Spinal cord (tissue), 10 donors: ENCODE data around the gene KCNH1. TPM values are rescaled to one million over a fixed set of nuclear protein-coding genes. Genes with fewer than 3 reads are reported as not detected.
"Not testable (repeated sequence)": the region's sequence is repeated elsewhere in the genome, so short reads cannot be mapped to it uniquely, and the experiment has no call there.

ENCODE experiments used
- DNase-seq, 6 donors: peaks; one replicate each; pipeline versions ENCODE4 v3.0.0 to v3.0.0-alpha.2; 2013 to 2015; ENCODE audit warnings: low spot score in 6 of 6, low read depth in 4 of 6
- H3K27ac ChIP-seq: one replicate; pipeline ENCODE4 v1.5.1; 2013; ENCODE audit warnings: low read depth, low read length, control low read depth
- H3K27me3 ChIP-seq: one replicate; pipeline ENCODE4 v1.6.1; 2013; ENCODE audit warnings: low read length; ENCODE audit not compliant: control insufficient read depth, insufficient read depth
- H3K36me3 ChIP-seq: one replicate; pipeline ENCODE4 v1.6.1; 2013; ENCODE audit warnings: low read length; ENCODE audit not compliant: control insufficient read depth, insufficient read depth
- H3K4me1 ChIP-seq: one replicate; pipeline ENCODE4 v1.6.1; 2013; ENCODE audit warnings: low read length; ENCODE audit not compliant: control insufficient read depth, insufficient read depth
- H3K4me3 ChIP-seq: one replicate; pipeline ENCODE4 v1.5.1; 2013; ENCODE audit warnings: low read depth, low read length, control low read depth
- H3K9me3 ChIP-seq: one replicate; pipeline ENCODE4 v1.6.1; 2013; ENCODE audit warnings: low read length; ENCODE audit not compliant: control insufficient read depth, insufficient read depth
- WGBS: methylation state at CpG from one replicate; pipeline ENCODE4 v1.1.5; 2013; ENCODE audit warnings: missing lambda C conversion rate; ENCODE audit not compliant: insufficient coverage; 5-methylcytosine and 5-hydroxymethylcytosine counted together
- polyA plus RNA-seq, 2 donors: library from polyadenylated mRNA; unstranded; fragments of 120-200 nt; gene quantifications; one replicate each; pipeline ENCODE4 v1.2.1, GENCODE V29; 2013; ENCODE audit not compliant: insufficient read length in 2 of 2
- total RNA-seq, 2 donors: library from RNA; depleted of rRNA in 1 of 2; stranded (reverse); fragments of 120-200 nt in 1 of 2; fragments of >200 nt in 1 of 2; gene quantifications; one replicate each; pipeline versions ENCODE4 v1.2.3 to v1.2.4, GENCODE V29; 2013 to 2014
- donor health status: healthy.

Gene KCNH1
- total and polyA plus RNA-seq, 4 donors = 2.6 to 8.6 (median 3.8) TPM

- no peak for DNase-seq
- no peaks in the 10 kb centered on the region for H3K9me3 ChIP-seq
- no peaks in the 10 kb centered on the region for H3K4me1 ChIP-seq
- no peaks in the 10 kb centered on the region for H3K36me3 ChIP-seq
- WGBS = no CpG with 5 or more reads among the region's 1 CpG
- H3K4me3 ChIP-seq = no peak overlapping the region
- H3K27ac ChIP-seq = no peak overlapping the region
- H3K27me3 ChIP-seq = no peaks in the 10 kb centered on the region
Measured at GRCh38 chr1:211019266-211019665, 114.7 kb downstream of the KCNH1 start.

GRCh38 chr1:211018690-211019089, 115.3 kb downstream of the KCNH1 start:
- Histone ChIP-seq H3K9me3 (no peaks in the 10 kb centered on the region), H3K4me1 (no peaks in the 10 kb centered on the region), H3K36me3 (no peaks in the 10 kb centered on the region), H3K4me3 (no peak overlapping the region), H3K27ac (no peak overlapping the region), H3K27me3 (no peaks in the 10 kb centered on the region)
- DNase-seq = no peak
- 92% methylated on average over 2 of the region's 5 CpGs for WGBS

- no peaks in the 10 kb centered on the region for H3K9me3 ChIP-seq
- no peak for DNase-seq
- 66% methylated on average over 5 of the region's 6 CpGs for WGBS
- H3K4me3 ChIP-seq = no peak overlapping the region
- no peaks in the 10 kb centered on the region for H3K4me1 ChIP-seq
- no peaks in the 10 kb centered on the region for H3K27me3 ChIP-seq
- H3K27ac ChIP-seq = no peak overlapping the region
- no peaks in the 10 kb centered on the region for H3K36me3 ChIP-seq
Measured at GRCh38 chr1:211017075-211017718, 116.8 kb downstream of the KCNH1 start.

- 52% methylated on average over 7 of the region's 7 CpGs for WGBS
- no peak overlapping the region for H3K27ac ChIP-seq
- no peak overlapping the region for H3K4me3 ChIP-seq
- H3K9me3 ChIP-seq = no peaks in the 10 kb centered on the region
- no peaks in the 10 kb centered on the region for H3K36me3 ChIP-seq
- no peaks in the 10 kb centered on the region for H3K4me1 ChIP-seq
- DNase-seq = no peak
- H3K27me3 ChIP-seq = no peaks in the 10 kb centered on the region
Measured at GRCh38 chr1:211014275-211014674, 119.7 kb downstream of the KCNH1 start.

GRCh38 chr1:211013346-211014240, 120.4 kb downstream of the KCNH1 start:
- no peak overlapping the region for H3K27ac ChIP-seq
- no peaks in the 10 kb centered on the region for H3K4me1 ChIP-seq
- H3K9me3 ChIP-seq = no peaks in the 10 kb centered on the region
- no peak overlapping the region for H3K4me3 ChIP-seq
- WGBS = 64% methylated on average over 6 of the region's 7 CpGs
- no peaks in the 10 kb centered on the region for H3K36me3 ChIP-seq
- no peaks in the 10 kb centered on the region for H3K27me3 ChIP-seq
- peak in 1 of 6 donors; percentile 14 for DNase-seq

GRCh38 chr1:211011128-211011527, 122.8 kb downstream of the KCNH1 start:
- not testable (repeated sequence) for H3K4me1 ChIP-seq, H3K27me3 ChIP-seq, H3K9me3 ChIP-seq, DNase-seq, H3K27ac ChIP-seq, H3K36me3 ChIP-seq, H3K4me3 ChIP-seq
- no CpG with 5 or more reads among the region's 1 CpG for WGBS

- H3K4me1 ChIP-seq = no peaks in the 10 kb centered on the region
- no peaks in the 10 kb centered on the region for H3K27me3 ChIP-seq
- no peak for DNase-seq
- H3K36me3 ChIP-seq = no peaks in the 10 kb centered on the region
- H3K4me3 ChIP-seq = no peak overlapping the region
- H3K27ac ChIP-seq = no peak overlapping the region
- H3K9me3 ChIP-seq = no peaks in the 10 kb centered on the region
- 100% methylated on average over 1 of the region's 5 CpGs for WGBS
Measured at GRCh38 chr1:211009944-211010343, 124.0 kb downstream of the KCNH1 start.

GRCh38 chr1:211007830-211008229, 126.1 kb downstream of the KCNH1 start:
- H3K4me3 ChIP-seq = no peak overlapping the region
- no peaks in the 10 kb centered on the region for H3K27me3 ChIP-seq
- no peak for DNase-seq
- no peaks in the 10 kb centered on the region for H3K4me1 ChIP-seq
- no peaks in the 10 kb centered on the region for H3K36me3 ChIP-seq
- WGBS = no CpG with 5 or more reads among the region's 1 CpG
- H3K27ac ChIP-seq = no peak overlapping the region
- H3K9me3 ChIP-seq = no peaks in the 10 kb centered on the region

- H3K36me3 ChIP-seq, DNase-seq, H3K27ac ChIP-seq, H3K27me3 ChIP-seq, H3K9me3 ChIP-seq, H3K4me1 ChIP-seq, H3K4me3 ChIP-seq: not testable (repeated sequence)
- WGBS = 89% methylated on average over 11 of the region's 13 CpGs
Measured at GRCh38 chr1:210995931-210996330, 138.0 kb downstream of the KCNH1 start.

GRCh38 chr1:210992837-210993236, 141.1 kb downstream of the KCNH1 start:
- Histone ChIP-seq H3K4me3 (no peak overlapping the region), H3K4me1 (no peaks in the 10 kb centered on the region), H3K27me3 (no peaks in the 10 kb centered on the region), H3K9me3 (peaks cover 1% of the 10 kb centered on the region), H3K36me3 (no peaks in the 10 kb centered on the region), H3K27ac (no peak overlapping the region)
- 80% methylated on average over 2 of the region's 4 CpGs for WGBS
- no peak for DNase-seq
